Hepatocyte (in vitro differentiated cells): ENCODE data around the gene INTS11. TPM values are rescaled to one million over a fixed set of nuclear protein-coding genes. Genes with fewer than 3 reads are reported as not detected.

ENCODE experiments used
- DNase-seq: peaks from one replicate; pipeline ENCODE4 v3.0.0-alpha.2; 2016; ENCODE audit warnings: low spot score
- H2AFZ ChIP-seq: fragments of 200-600 bp; sonication (generic); 2 replicates; pipeline ENCODE4 v1.6.0; 2016; ENCODE audit warnings: antibody characterized with exemption, mild to moderate bottlenecking
- H3K27ac ChIP-seq: fragments of 200-600 bp; sonication (generic); 2 replicates; pipeline ENCODE4 v1.5.1; 2016; ENCODE audit warnings: mild to moderate bottlenecking
- H3K27me3 ChIP-seq: fragments of 200-600 bp; sonication (generic); 2 replicates; pipeline ENCODE4 v1.6.1; 2016
- H3K36me3 ChIP-seq: fragments of 200-600 bp; sonication (generic); replicated peaks from 2 replicates; pipeline ENCODE4 v1.5.1; 2016; ENCODE audit warnings: low read depth; ENCODE audit not compliant: insufficient read depth
- H3K4me1 ChIP-seq: fragments of 200-600 bp; sonication (generic); 2 replicates; pipeline ENCODE4 v1.5.1; 2016; ENCODE audit warnings: mild to moderate bottlenecking, moderate library complexity; ENCODE audit not compliant: insufficient read depth
- H3K4me2 ChIP-seq: fragments of 200-600 bp; sonication (generic); 2 replicates; pipeline ENCODE4 v1.6.0; 2016
- H3K4me3 ChIP-seq: fragments of 200-600 bp; sonication (generic); 2 replicates; pipeline ENCODE4 v1.5.1; 2016; ENCODE audit warnings: mild to moderate bottlenecking
- H3K79me2 ChIP-seq: fragments of 200-600 bp; sonication (generic); 2 replicates; pipeline ENCODE4 v1.6.0; 2017; ENCODE audit warnings: mild to moderate bottlenecking
- H3K9me2 ChIP-seq: fragments of 200-600 bp; sonication (generic); replicated peaks from 2 replicates; pipeline ENCODE4 v1.6.0; 2017; ENCODE audit warnings: mild to moderate bottlenecking; ENCODE audit not compliant: insufficient read depth
- H3K9me3 ChIP-seq: fragments of 200-600 bp; sonication (generic); 2 replicates; pipeline ENCODE4 v1.5.1; 2016; ENCODE audit warnings: low read depth, mild to moderate bottlenecking
- H4K20me1 ChIP-seq: fragments of 200-600 bp; sonication (generic); 2 replicates; pipeline ENCODE4 v1.6.0; 2016; ENCODE audit warnings: mild to moderate bottlenecking; ENCODE audit not compliant: insufficient read depth, poor library complexity, severe bottlenecking
- CTCF ChIP-seq: fragments of 200-600 bp; sonication (generic); IDR thresholded peaks from 2 replicates; pipeline ENCODE4 v1.5.1; 2016; ENCODE audit warnings: antibody characterized with exemption, mild to moderate bottlenecking; ENCODE audit not compliant: poor library complexity
- EZH2 ChIP-seq: fragments of 200-600 bp; sonication (generic); IDR thresholded peaks from 2 replicates; pipeline ENCODE4 v1.6.1; 2016; ENCODE audit warnings: antibody characterized with exemption, mild to moderate bottlenecking, borderline replicate concordance
- EZH2phosphoT487 ChIP-seq: fragments of 200-600 bp; sonication (generic); IDR thresholded peaks from one replicate; pipeline ENCODE4 v1.6.1; 2018; ENCODE audit warnings: antibody characterized with exemption, mild to moderate bottlenecking, low read depth, moderate library complexity; ENCODE audit not compliant: unreplicated experiment, severe bottlenecking
- WGBS: methylation state at CpG from one replicate; pipeline ENCODE4 v1.1.6; 2016; ENCODE audit warnings: low lambda C conversion rate; ENCODE audit errors: missing lambda C conversion rate; 5-methylcytosine and 5-hydroxymethylcytosine counted together
- polyA plus RNA-seq: library from polyadenylated mRNA; unstranded; fragments of >200 nt; fragmentation: Nextera tagmentation; extraction: Ambion mirVana; gene quantifications from 2 replicates; pipeline ENCODE4 v1.2.1, GENCODE V29; 2016
- total RNA-seq: library from RNA; depleted of rRNA; stranded (reverse); fragments of >200 nt; gene quantifications from 2 replicates; pipeline ENCODE4 v1.2.3, GENCODE V29; 2014

Gene INTS11
- total and polyA plus RNA-seq, 2 experiments from 2014 or later, result 80.4 to 80.6 TPM

- Histone ChIP-seq H3K4me1 (peaks cover 22% of the 10 kb centered on the region), H3K4me2 (peak overlapping the region; percentile 100), H3K4me3 (peak overlapping the region; percentile 74), H3K27me3 (no peaks in the 10 kb centered on the region), H3K79me2 (peaks cover 55% of the 10 kb centered on the region), H3K27ac (peak overlapping the region; percentile 78), H3K9me2 (no peaks in the 10 kb centered on the region), H4K20me1 (peaks cover 47% of the 10 kb centered on the region), H2AFZ (no peak overlapping the region), H3K9me3 (no peaks in the 10 kb centered on the region), H3K36me3 (no peaks in the 10 kb centered on the region)
- TF ChIP-seq EZH2, result no peak
- no peak for TF ChIP-seq EZH2phosphoT487
- no peak for TF ChIP-seq CTCF
- DNase-seq, result no peak
- WGBS, result 47% methylated on average over 43 of the region's 43 CpGs
Observed at GRCh38 chr1:1272341-1273208, 51.9 kb downstream of the INTS11 start.

GRCh38 chr1:1270813-1271212 lies 53.6 kb downstream of the INTS11 start:
- Histone ChIP-seq H3K36me3 (no peaks in the 10 kb centered on the region), H4K20me1 (peaks cover 59% of the 10 kb centered on the region), H3K4me2 (peak overlapping the region; percentile 100), H2AFZ (no peak overlapping the region), H3K4me1 (peaks cover 22% of the 10 kb centered on the region), H3K27ac (no peak overlapping the region), H3K9me3 (no peaks in the 10 kb centered on the region), H3K9me2 (no peaks in the 10 kb centered on the region), H3K27me3 (no peaks in the 10 kb centered on the region), H3K79me2 (peaks cover 69% of the 10 kb centered on the region), H3K4me3 (no peak overlapping the region)
- TF ChIP-seq EZH2phosphoT487, result no peak
- TF ChIP-seq CTCF, result no peak
- TF ChIP-seq EZH2, result no peak
- no peak for DNase-seq
- WGBS, result 92% methylated on average over 7 of the region's 7 CpGs

GRCh38 chr1:1268284-1268682 lies 56.2 kb downstream of the INTS11 start:
- H3K4me3 ChIP-seq, result no peak overlapping the region
- H3K9me2 ChIP-seq, result no peaks in the 10 kb centered on the region
- H2AFZ ChIP-seq, result no peak overlapping the region
- H3K4me2 ChIP-seq, result no peak overlapping the region
- H4K20me1 ChIP-seq, result peaks cover 73% of the 10 kb centered on the region
- TF ChIP-seq EZH2phosphoT487 (no peak), CTCF (no peak), EZH2 (no peak)
- DNase-seq, result no peak
- no peaks in the 10 kb centered on the region for H3K36me3 ChIP-seq
- H3K79me2 ChIP-seq, result peaks cover 86% of the 10 kb centered on the region
- no peak overlapping the region for H3K27ac ChIP-seq
- WGBS, result 98% methylated on average over 13 of the region's 13 CpGs
- H3K27me3 ChIP-seq, result no peaks in the 10 kb centered on the region
- H3K9me3 ChIP-seq, result no peaks in the 10 kb centered on the region
- H3K4me1 ChIP-seq, result peaks cover 22% of the 10 kb centered on the region
